Activated T-cell treated with anti-CD3 and anti-CD28 coated beads, Interleukin-2, amount 50 U/mL, for 4 hours (primary cell): ENCODE results near the gene FAM120A. TPM values are rescaled to one million over a fixed set of nuclear protein-coding genes. Genes with fewer than 3 reads are reported as not detected.

ENCODE experiments used
- ATAC-seq, 2 donors: fragments of 200-7000 bp; cut with Tn5 transposase; one replicate each; pipeline ENCODE4 v1.10.0; 2021
- DNase-seq: peaks from one replicate; pipeline ENCODE4 v3.0.0-alpha.2; 2020
- H3K27me3 Mint-ChIP-seq: one replicate; pipeline ENCODE4 v1.8.0; 2021; ENCODE audit warnings: low read depth, mixed read lengths
- H3K36me3 Mint-ChIP-seq: one replicate; pipeline ENCODE4 v1.8.0; 2022; ENCODE audit warnings: mixed read lengths; ENCODE audit not compliant: insufficient read depth
- H3K4me1 Mint-ChIP-seq: one replicate; pipeline ENCODE4 v1.8.0; 2021; ENCODE audit warnings: low read depth, mixed read lengths
- H3K4me3 Mint-ChIP-seq: one replicate; pipeline ENCODE4 v1.8.0; 2021; ENCODE audit warnings: mild to moderate bottlenecking, moderate library complexity, mixed read lengths
- H3K9me3 Mint-ChIP-seq: one replicate; pipeline ENCODE4 v1.8.0; 2021; ENCODE audit warnings: mixed read lengths
- total RNA-seq, 3 donors: library from RNA; stranded (reverse); gene quantifications; one replicate each; pipeline ENCODE4 v1.2.1, GENCODE V29; 2021

FAM120A gene
- total RNA-seq, 3 donors from 2014 or later: 116 to 124 (median 123) TPM

DNA sequence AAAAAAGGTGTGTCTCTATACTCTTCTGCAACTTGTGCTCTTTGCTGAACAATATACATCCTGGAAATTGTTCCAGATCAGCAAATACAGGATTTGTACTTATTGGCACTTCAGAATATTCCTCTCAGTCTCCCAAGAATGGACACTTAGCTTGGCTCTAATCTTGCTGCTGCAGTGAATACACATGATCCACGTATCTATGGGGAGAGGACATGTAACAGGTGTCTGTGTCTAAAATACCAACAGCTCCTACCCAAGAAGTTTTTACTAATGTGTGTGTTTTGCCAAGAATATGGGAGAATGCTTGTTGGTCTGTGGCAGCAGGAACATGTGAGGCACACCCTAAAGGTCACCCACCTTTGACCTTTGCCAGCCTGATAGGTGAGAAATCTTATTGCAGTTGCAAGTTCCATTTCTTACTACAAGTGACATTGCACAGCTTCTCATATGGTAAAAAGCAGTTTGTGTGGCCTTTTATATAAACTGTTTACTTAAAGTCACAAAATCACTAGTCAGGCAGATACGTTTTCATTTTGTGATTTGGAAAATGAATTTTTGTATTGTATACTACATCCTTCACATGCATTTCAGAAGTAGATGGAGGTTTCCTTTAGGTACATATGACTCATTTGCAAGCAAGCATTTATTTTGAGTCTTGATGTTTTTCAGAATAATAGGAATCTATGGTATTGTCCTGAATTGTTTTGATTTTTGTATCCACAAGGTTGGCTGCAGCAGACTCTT, 160.7 kb downstream of the FAM120A start:
- peaks cover 14% of the 10 kb centered on the region for H3K4me1 Mint-ChIP-seq
- DNase-seq (no peak), ATAC-seq (peak in 1 of 2 donors; percentile 21)
- H3K27me3 Mint-ChIP-seq: no peaks in the 10 kb centered on the region
- H3K36me3 Mint-ChIP-seq: peaks cover 17% of the 10 kb centered on the region
- H3K9me3 Mint-ChIP-seq: peaks cover 15% of the 10 kb centered on the region
- no peak overlapping the region for H3K4me3 Mint-ChIP-seq

DNA sequence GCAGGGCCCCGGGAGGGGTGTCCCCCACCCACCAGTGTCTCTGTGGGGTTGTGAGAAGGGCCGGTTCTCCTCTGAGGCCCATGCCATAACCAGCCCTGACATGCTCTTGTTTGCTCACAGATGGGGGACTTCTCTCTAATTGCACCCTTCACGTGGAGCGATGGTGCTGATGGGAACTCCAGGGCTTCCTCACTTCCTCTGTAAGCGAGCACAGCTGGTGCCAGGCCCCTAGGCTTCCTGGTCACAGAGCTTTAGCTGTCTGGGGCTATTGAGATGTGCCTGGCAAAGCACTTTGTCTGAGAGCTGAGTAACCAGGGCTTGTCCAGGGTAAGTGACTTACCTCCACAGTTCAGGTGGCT, 161.3 kb downstream of the FAM120A start:
- Mint-ChIP-seq H3K4me3 (no peak overlapping the region), H3K36me3 (peaks cover 17% of the 10 kb centered on the region), H3K27me3 (no peaks in the 10 kb centered on the region), H3K4me1 (peaks cover 16% of the 10 kb centered on the region), H3K9me3 (peaks cover 12% of the 10 kb centered on the region)
- DNase-seq (no peak), ATAC-seq (no peak)

DNA sequence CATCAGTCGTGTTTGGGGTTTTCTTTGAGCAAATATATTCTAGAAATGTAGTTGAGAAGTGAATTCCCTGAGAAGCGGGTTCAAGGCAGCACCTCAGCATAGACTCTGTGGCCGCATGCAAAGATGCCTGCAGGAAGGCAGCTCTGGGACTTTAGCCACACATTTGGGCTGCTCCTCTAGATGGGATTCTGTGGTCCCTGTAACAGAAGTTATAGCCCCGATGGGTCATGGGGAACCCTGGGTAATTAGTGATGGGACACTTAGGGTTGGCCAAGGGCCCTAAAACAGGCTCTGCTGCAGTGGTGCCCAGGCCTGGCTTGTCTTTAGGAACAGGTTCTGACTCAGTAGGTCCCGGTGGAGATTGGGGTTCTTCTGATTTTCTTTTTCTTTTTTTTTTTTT, 161.7 kb downstream of the FAM120A start:
- DNase-seq (no peak), ATAC-seq (no peak)
- H3K4me1 Mint-ChIP-seq: peaks cover 20% of the 10 kb centered on the region
- peaks cover 11% of the 10 kb centered on the region for H3K9me3 Mint-ChIP-seq
- no peak overlapping the region for H3K4me3 Mint-ChIP-seq
- peaks cover 17% of the 10 kb centered on the region for H3K36me3 Mint-ChIP-seq
- no peaks in the 10 kb centered on the region for H3K27me3 Mint-ChIP-seq

DNA sequence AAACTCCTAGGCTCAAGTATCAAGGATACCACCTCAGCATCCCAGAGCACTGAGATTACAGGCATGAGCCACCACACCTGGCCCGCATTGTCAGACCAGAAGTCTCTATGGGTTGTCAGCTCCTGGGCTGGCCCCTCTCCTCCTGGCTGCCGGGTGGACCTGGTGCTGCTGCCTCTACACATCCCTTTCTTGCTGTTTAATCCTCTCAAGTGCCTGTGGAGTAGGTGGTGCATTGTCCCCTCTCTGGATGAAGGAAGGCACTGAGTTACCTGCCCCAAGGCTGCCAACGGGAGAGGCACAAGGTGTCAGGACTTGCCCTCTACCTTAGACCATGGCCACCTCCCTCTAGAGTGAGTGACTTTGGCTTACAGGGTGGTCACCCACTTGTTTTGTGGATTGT, 162.3 kb downstream of the FAM120A start:
- Mint-ChIP-seq H3K36me3 (peaks cover 17% of the 10 kb centered on the region), H3K9me3 (peaks cover 11% of the 10 kb centered on the region), H3K4me1 (peaks cover 23% of the 10 kb centered on the region), H3K27me3 (no peaks in the 10 kb centered on the region), H3K4me3 (no peak overlapping the region)
- ATAC-seq (no peak), DNase-seq (no peak)

DNA sequence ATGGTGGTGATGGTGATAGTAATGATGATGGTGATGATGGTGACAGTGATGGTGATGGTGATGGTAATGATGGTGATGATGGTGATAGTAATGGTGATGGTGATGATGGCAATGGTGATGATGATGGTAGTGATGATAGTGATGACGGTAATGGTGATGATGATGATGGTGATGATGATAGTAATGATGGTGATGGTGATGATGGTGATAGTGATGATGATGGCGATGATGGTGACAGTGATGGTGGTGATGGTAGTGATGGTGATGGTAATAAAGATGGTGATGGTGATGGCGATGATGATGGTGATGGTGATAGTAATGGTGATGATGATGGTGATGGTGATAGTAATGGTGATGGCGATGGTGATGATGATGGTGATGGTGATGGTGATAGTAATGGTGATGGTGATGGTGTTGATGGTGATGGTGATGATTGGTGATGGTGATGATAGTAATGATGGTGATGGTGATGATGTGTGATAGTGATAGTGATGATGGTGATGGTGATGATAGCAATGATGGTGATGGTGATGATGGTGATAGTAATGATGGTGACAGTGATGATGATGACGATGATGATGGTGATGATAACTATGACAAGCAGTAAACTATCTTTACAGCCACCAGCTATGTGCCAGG, 163.5 kb downstream of the FAM120A start:
- DNase-seq: no peak
- ATAC-seq: no peak
- H3K4me3 Mint-ChIP-seq: no peak overlapping the region
- peaks cover 10% of the 10 kb centered on the region for H3K36me3 Mint-ChIP-seq
- peaks cover 23% of the 10 kb centered on the region for H3K4me1 Mint-ChIP-seq
- H3K9me3 Mint-ChIP-seq: peaks cover 5% of the 10 kb centered on the region
- H3K27me3 Mint-ChIP-seq: no peaks in the 10 kb centered on the region

Other genes with a start within 250 kb of the FAM120A start
- 10 to 100 TPM; 30.5 to 36.8 (median 34.4) TPM for gene FAM120AOS, start 1.9 kb downstream of the FAM120A start, total RNA-seq
- gene PHF2, start 124.9 kb downstream of the FAM120A start, total RNA-seq: 10 to 100 TPM; 19.2 to 20.8 (median 20.8) TPM